ENCODE data around the gene FUOM. TPM values are rescaled to one million over a fixed set of nuclear protein-coding genes. Genes with fewer than 3 reads are reported as not detected.

The FUOM gene
- total and polyA plus RNA-seq, 2 donors (not counting 3 experiments of a cell fraction or from before 2014, with no cell fraction given) = 17.4 to 33.9 TPM

DNA sequence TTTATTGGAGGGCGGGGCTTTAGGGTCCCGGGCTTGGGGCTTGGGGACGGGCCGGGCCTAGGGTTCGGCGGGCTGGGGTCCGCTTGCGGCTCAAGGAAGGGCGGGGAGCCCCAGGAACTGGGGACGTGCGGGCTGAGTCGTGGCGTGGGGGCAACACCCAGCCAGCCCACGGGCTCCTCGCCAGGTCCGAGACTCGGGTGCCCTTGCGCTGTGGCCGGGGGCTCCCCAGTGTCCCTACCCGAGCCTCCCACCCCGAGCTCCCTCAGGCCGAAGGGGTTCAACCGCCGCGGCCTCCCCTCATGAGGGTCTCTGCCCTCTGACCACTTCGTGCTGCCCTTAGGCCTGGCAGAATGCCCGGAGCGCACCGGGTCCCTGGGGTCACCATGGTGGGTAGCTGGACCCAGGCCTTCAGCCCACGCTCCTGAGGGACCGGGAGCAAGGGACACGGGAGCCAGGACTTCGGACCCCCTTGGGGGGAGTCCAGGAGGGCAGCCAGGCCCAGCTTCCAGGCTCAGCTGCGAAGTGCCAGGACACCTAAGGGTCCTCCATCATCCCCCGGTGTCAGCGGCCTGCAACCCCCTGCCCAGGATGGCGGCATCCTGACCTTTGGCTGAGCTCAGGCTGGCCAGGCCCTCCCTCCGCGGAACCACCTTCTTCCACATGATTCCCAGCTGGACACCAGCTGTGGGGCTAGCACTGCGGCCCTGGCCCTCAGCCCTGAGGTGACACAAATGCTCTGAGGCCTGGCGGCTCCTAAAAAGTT lies 524 bp upstream of the FUOM start:
- peaks cover 0 to 4% of the 10 kb centered on the region in 2 experiments for H3K36me3 ChIP-seq (ENCODE audit: control insufficient read depth in 2 of 2, extremely low read depth in 1 of 2, insufficient read depth in 2 of 2, low read length in 2 of 2)
- H3K79me2 ChIP-seq (ENCODE audit: control insufficient read depth, insufficient read depth, low read length) = no peaks in the 10 kb centered on the region
- no peak for FAIRE-seq
- H3K9ac ChIP-seq (replicated peaks; ENCODE audit: extremely low read depth, insufficient read depth, low read length) = no peak overlapping the region
- DNase-seq (ENCODE audit: low read depth, low spot score) = no peak
- H3K4me2 ChIP-seq (ENCODE audit: insufficient read depth, low read length) = no peak overlapping the region
- no peak overlapping the region for H2AFZ ChIP-seq (ENCODE audit: low read depth, low read length)
- no peak overlapping the region for H3K27ac ChIP-seq (ENCODE audit: insufficient read depth, low read depth, low read length)
- H4K20me1 ChIP-seq (replicated peaks; ENCODE audit: control insufficient read depth, extremely low read depth, insufficient read depth, low read length) = no peaks in the 10 kb centered on the region
- BruUV-seq (replicated peaks) = no TSS peak
- H3K27me3 ChIP-seq (ENCODE audit: control insufficient read depth in 2 of 2, insufficient read depth in 2 of 2, low read length in 2 of 2) = no peaks in the 10 kb centered on the region
- no peaks in the 10 kb centered on the region for H3K9me1 ChIP-seq (replicated peaks; ENCODE audit: control insufficient read depth, extremely low read depth, insufficient read depth, low read length)
- H3K4me3 ChIP-seq (replicated peaks in 1 of 3; ENCODE audit: insufficient read depth in 1 of 3, low read depth in 1 of 3, low read length in 3 of 3) = no peak overlapping the region
- H3K9me3 ChIP-seq (replicated peaks; ENCODE audit: control insufficient read depth, insufficient read depth, low read length) = no peaks in the 10 kb centered on the region
- ChIA-PET POLR2A (interaction anchor here (1.0 kb wide), 1 partner anchor 15 kb away, joined by 4 read pairs; the partner anchor contains the start of gene ECHS1), CTCF (interaction anchor here (1.0 to 1.2 kb wide), 3 partner anchors 15 to 29 kb away, joined by 3 to 8 read pairs (median 3); no protein-coding TSS in a partner anchor)
- TF ChIP-seq, protein P1, sequence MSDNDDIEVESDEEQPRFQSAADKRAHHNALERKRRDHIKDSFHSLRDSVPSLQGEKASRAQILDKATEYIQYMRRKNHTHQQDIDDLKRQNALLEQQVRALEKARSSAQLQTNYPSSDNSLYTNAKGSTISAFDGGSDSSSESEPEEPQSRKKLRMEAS (IDR thresholded peaks at IDR 0.05; ENCODE audit: insufficient read depth, insufficient read length) = no peak
- no peak for TF ChIP-seq GATA2 (IDR thresholded peaks at IDR 0.05; ENCODE audit: insufficient read depth, insufficient read length, low read depth, low read length)
- no peak for TF ChIP-seq JUN (IDR thresholded peaks at IDR 0.05; ENCODE audit: borderline replicate concordance, insufficient read depth, insufficient read length, low read depth)
- H3K4me1 ChIP-seq (ENCODE audit: control insufficient read depth, extremely low read depth, insufficient read depth, low read length) = peaks cover 3% of the 10 kb centered on the region
- intact Hi-C loops (cut with micrococcal nuclease) = no loop called here
- dilution Hi-C loops (cut with MboI; ENCODE audit: extremely low pct_ligation_motif_present, low sequenced_read_pairs) = no loop called here

DNA sequence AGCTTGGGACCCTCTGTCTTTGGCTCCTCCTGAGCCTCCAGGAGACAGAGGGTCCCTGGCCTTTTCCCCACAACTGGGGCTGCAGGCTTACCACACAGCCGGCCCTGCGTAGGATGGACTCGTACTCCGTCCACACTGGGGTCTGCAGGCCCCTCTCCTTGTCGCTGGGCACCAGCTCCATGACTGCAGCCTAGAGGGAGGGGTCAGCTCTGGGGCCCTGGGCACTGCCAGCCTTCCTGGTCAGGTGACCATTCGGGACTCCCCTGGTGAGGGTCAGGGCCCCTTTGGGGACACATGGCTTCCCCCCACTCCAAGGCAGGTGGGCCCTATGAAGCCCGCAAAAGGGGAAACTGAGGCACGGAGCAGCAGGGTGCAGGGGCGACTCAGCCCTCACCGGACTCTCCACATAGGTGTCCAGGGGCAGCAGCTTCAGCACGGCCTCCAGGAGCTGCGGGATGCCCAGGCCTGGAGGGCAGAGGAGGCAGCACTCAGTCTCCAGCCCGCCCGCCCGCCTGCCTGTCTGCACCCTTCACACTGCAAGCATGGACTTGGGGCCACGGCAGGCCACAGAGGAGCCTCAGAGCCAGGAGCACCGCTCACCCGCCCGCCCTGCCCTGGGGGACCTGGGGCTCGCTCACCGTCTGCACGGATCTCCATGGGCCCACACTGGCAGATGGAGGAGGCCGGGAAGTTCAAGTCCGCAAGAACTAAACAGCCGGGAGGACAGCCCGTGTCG lies 1.1 kb downstream of the FUOM start:
- TF ChIP-seq, protein P2, sequence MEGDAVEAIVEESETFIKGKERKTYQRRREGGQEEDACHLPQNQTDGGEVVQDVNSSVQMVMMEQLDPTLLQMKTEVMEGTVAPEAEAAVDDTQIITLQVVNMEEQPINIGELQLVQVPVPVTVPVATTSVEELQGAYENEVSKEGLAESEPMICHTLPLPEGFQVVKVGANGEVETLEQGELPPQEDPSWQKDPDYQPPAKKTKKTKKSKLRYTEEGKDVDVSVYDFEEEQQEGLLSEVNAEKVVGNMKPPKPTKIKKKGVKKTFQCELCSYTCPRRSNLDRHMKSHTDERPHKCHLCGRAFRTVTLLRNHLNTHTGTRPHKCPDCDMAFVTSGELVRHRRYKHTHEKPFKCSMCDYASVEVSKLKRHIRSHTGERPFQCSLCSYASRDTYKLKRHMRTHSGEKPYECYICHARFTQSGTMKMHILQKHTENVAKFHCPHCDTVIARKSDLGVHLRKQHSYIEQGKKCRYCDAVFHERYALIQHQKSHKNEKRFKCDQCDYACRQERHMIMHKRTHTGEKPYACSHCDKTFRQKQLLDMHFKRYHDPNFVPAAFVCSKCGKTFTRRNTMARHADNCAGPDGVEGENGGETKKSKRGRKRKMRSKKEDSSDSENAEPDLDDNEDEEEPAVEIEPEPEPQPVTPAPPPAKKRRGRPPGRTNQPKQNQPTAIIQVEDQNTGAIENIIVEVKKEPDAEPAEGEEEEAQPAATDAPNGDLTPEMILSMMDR (IDR thresholded peaks at IDR 0.05; ENCODE audit: extremely low read depth in 1 of 2, insufficient read depth in 1 of 2, low read depth in 1 of 2, low read length in 2 of 2) = no peak
- TF ChIP-seq EZH2 (IDR thresholded peaks at IDR 0.05; ENCODE audit: borderline replicate concordance, low read depth, low read length, severe bottlenecking) (no peak), MYC (IDR thresholded peaks at IDR 0.05; ENCODE audit: low read depth, low read length) (no peak), FOS (IDR thresholded peaks at IDR 0.05; ENCODE audit: borderline replicate concordance, insufficient read depth, low read length) (no peak), POLR2A (IDR thresholded peaks at IDR 0.05; ENCODE audit: low read depth, low read length) (no peak), JUN (IDR thresholded peaks at IDR 0.05; ENCODE audit: borderline replicate concordance, insufficient read depth, insufficient read length, low read depth) (no peak), GATA2 (IDR thresholded peaks at IDR 0.05; ENCODE audit: insufficient read depth, insufficient read length, low read depth, low read length) (no peak), POLR2AphosphoS5 (IDR thresholded peaks at IDR 0.05; ENCODE audit: insufficient read depth, low read depth, low read length) (no peak)
- TF ChIP-seq, protein P1 (IDR thresholded peaks at IDR 0.05; ENCODE audit: insufficient read depth, insufficient read length) = no peak
- BruUV-seq (replicated peaks) = no TSS peak
- DNase-seq (ENCODE audit: low read depth, low spot score) (no peak), FAIRE-seq (no peak)
- Histone ChIP-seq H3K4me3 (replicated peaks in 1 of 3; ENCODE audit: insufficient read depth in 1 of 3, low read depth in 1 of 3, low read length in 3 of 3) (peak overlapping the region; percentile 24 to 63 (median 52)), H3K4me2 (ENCODE audit: insufficient read depth, low read length) (peak overlapping the region; percentile 70), H2AFZ (ENCODE audit: low read depth, low read length) (peak overlapping the region; percentile 92), H3K27ac (ENCODE audit: insufficient read depth, low read depth, low read length) (no peak overlapping the region), H3K4me1 (ENCODE audit: control insufficient read depth, extremely low read depth, insufficient read depth, low read length) (peaks cover 3% of the 10 kb centered on the region), H3K9me1 (replicated peaks; ENCODE audit: control insufficient read depth, extremely low read depth, insufficient read depth, low read length) (no peaks in the 10 kb centered on the region), H3K9ac (replicated peaks; ENCODE audit: extremely low read depth, insufficient read depth, low read length) (peak overlapping the region; percentile 48), H3K79me2 (ENCODE audit: control insufficient read depth, insufficient read depth, low read length) (no peaks in the 10 kb centered on the region), H3K9me3 (replicated peaks; ENCODE audit: control insufficient read depth, insufficient read depth, low read length) (no peaks in the 10 kb centered on the region), H3K27me3 (ENCODE audit: control insufficient read depth in 2 of 2, insufficient read depth in 2 of 2, low read length in 2 of 2) (no peaks in the 10 kb centered on the region), H4K20me1 (replicated peaks; ENCODE audit: control insufficient read depth, extremely low read depth, insufficient read depth, low read length) (no peaks in the 10 kb centered on the region), H3K36me3 (ENCODE audit: control insufficient read depth in 2 of 2, extremely low read depth in 1 of 2, insufficient read depth in 2 of 2, low read length in 2 of 2) (no peaks in the 10 kb centered on the region)
- dilution Hi-C loops (cut with MboI; ENCODE audit: extremely low pct_ligation_motif_present, low sequenced_read_pairs) (no loop called here), intact Hi-C loops (cut with micrococcal nuclease) (loop anchor here (1.0 to 2.0 kb wide), 2 partner anchors 17 to 28 kb away; partner anchors contain the start of gene ECHS1)
- POLR2A ChIA-PET = interaction anchor here (1.0 kb wide), 1 partner anchor 16 kb away, joined by 4 read pairs; the partner anchor contains the start of gene ECHS1
- CTCF ChIA-PET = interaction anchor here (1.0 kb wide), 1 partner anchor 27 kb away, joined by 8 read pairs; no protein-coding TSS in a partner anchor

Measured in endothelial cell of umbilical vein (primary cell).